ENCODE results near the gene RSRC2.
A peak's percentile ranks its signal among the peaks of the same experiment; 100 is the strongest.

Gene RSRC2

GRCh38 chr12:122460061-122460460 lies 66.7 kb downstream of the RSRC2 start:
- in situ Hi-C loops (cut with HindIII; ENCODE audit: low pct_ligation_motif_present, low pct_unique_long_range_greater_than_20kb, low sequenced_read_pairs) = no loop called here

DNA sequence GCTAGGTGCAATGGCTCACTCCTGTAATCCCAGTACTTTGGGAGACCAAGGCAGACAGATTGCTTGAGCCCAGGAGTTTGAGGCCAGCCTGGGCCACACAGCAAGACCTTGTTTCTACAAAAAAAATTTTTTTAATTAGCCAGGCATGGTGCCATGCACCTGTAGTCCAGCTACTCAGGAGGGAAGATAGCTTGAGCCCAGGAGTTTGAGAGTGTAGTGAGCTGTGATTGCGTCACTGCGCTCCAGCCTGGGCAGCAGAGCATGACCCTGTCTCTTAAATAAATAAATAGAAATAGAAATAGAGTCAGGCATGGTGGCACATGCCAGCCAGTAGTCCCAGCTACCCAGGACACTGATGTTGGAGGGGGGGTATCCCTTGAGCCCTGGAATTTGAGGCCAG lies 67.5 kb downstream of the RSRC2 start:
- in situ Hi-C loops (cut with HindIII; ENCODE audit: low pct_ligation_motif_present, low pct_unique_long_range_greater_than_20kb, low sequenced_read_pairs) = no loop called here
- peak; percentile 61 for DNase-seq

More at GRCh38 chr12:122460061-122460460, 66.7 kb downstream of the RSRC2 start:
- no peak for DNase-seq

DNA sequence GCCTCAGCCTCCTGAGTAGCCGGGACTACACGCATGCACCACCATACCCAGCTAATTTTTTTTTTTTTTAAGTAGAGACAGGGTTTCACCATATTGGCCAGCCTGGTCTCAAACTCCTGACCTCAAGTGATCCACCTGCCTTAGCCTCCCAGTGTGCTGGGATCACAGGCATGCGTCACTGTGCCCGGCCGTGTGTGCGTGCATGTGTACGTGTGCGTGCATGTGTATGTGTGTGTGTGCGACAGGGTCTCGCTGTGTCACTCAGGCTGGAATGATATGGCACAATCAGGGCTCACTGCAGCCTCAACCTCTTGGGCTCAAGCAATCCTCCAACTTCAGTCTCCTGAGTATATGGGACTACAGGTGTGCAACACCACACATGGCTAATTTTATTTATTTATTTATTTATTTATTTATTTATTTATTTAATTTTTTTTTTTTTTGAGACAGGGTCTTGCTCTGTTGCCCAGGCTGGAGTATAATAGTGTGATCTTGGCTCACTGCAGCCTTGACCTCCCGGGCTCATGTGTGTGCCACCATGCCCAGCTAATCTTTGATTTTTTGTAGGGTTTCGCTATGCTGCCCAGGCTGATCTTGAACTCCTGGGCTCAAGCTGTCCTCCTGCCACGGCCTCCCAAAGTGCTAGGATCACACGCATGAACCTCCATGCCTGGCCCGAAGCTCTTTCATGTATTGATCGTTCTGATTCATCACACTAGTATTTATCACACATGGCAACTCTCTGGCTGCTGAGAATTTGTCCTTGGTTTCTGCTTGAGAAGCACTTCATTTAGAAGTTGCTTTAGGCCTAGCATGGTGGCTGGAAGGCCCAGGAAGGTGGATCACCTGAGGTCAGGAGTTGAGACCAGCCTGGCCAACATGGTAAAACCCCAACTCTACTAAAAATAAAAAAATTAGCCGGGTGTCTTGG lies 68.4 kb downstream of the RSRC2 start:
- in situ Hi-C loops (cut with HindIII; ENCODE audit: low pct_ligation_motif_present, low pct_unique_long_range_greater_than_20kb, low sequenced_read_pairs) = no loop called here
- no peak for DNase-seq

DNA sequence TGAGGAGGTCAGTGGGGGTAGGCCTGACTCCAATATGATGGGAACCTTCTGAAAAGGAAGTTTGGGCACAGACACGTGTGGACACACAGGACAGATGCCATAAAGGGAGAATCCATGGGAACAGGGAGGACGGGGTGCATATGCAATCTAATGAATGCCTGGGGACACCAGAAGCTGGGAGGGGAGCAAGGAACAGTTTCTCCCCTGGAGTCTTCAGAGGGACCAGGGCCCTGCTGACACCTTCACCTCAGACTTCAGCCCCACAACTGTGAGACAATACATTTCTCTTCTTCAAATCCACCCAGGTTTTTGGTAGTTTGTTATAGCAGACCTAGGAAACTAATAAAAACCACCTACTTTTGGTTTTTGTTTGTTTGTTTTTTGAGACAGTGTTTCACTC lies 69.1 kb downstream of the RSRC2 start:
- in situ Hi-C loops (cut with HindIII; ENCODE audit: low pct_ligation_motif_present, low pct_unique_long_range_greater_than_20kb, low sequenced_read_pairs) = no loop called here
- DNase-seq = no peak

DNA sequence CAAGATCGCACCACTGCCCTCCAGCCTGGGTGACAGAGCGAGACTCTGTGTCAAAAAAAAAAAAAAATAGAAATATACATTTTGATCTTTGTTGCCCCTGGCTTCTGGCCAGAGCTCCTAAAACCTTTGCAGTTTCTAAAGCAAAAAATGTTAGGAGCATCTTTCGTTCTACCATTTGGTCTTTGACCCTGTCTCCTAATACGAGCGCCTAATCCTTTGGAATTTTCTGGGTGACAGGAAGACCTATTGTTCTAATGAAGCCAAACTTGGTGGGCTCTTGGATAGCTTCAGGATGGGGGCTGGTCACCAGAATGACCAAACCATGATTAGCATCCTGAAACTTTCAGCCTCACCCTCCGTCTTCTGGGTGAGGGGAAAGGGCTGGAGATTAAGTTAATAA lies 72.0 kb downstream of the RSRC2 start:
- in situ Hi-C loops (cut with HindIII; ENCODE audit: low pct_ligation_motif_present, low pct_unique_long_range_greater_than_20kb, low sequenced_read_pairs) = no loop called here
- DNase-seq = no peak

DNA sequence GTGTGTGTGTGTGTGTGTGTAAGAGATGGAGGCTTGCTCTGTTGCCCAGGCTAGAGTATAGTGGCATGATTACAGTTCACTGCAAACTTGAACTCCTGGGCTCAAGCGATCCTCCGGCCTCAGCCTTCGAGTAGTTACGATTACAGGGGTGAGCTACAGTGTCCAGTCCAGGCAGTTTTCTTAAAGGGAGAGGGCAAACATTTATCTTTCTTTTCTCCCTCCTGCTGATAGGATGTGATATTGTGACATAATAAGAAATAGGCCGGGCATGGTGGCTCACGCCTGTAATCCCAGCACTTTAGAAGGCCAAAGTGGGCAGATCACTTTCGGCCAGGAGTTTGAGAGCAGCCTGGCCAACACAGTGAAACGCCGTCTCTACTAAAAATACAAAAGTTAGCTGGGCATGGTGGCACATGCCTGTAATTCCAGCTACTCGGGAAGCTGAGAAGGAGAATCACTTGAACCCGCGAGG lies 72.5 kb downstream of the RSRC2 start:
- in situ Hi-C loops (cut with HindIII; ENCODE audit: low pct_ligation_motif_present, low pct_unique_long_range_greater_than_20kb, low sequenced_read_pairs) = no loop called here
- DNase-seq = no peak

Data from ACHN (cell line).